ENCODE results near the gene RCAN2.

RCAN2 gene

DNA sequence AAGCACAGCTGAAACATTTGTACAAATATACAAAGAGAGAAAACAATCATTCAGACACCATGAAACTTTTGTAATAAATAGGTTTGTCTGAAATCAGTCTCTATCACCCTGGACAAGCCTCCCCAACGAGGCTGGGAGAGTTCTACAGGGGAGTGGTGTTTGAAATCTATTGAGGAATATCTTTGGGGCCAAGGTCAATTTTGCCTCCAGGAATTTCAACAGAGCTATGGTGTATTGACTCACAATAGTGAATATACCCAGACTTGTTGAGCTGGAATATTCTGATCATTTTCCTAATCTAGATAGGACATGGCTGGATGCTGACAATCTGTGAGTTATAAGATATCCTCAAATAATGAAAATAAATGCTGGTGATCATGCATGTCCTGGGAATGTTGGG lies 269.0 kb downstream of the RCAN2 start:
- no peak overlapping the region for H3K9ac ChIP-seq (ENCODE audit: low read length)

DNA sequence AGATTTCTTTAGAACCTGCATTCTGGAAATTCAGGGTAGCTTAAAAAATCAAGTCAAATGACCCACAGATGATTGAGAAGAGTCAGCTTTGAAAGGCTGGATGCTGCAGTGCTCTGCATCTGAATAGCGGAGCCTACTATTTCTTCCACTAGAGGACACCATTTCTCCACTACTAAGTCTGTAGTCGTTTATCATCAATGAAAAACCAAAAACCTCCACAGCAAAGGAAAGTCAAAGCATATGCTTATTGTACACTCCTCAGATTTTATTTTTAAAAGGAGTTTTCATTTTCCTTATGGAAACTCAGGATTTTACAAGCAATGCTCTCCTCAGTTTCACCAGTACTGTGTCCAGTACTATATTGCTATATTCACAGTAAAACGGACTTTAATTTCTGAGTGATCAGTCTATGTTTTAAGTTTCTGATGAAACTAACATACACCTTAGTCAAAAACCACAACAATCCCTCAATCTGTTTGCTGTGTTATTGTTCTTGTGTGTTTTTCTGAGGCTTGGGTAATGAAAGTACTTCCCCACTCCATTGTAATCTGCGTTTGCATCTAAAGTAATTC lies 269.9 kb downstream of the RCAN2 start:
- no peak overlapping the region for H3K4me3 ChIP-seq (ENCODE audit: low read depth, low read length)
- H3K9me3 ChIP-seq (ENCODE audit: control insufficient read depth, insufficient read depth, low read depth, low read length): no peaks in the 10 kb centered on the region
- no peak overlapping the region for H3K27ac ChIP-seq (ENCODE audit: low read depth, low read length)
- no peak overlapping the region for H3K9ac ChIP-seq (ENCODE audit: low read length)
- H3K36me3 ChIP-seq (ENCODE audit: control insufficient read depth, insufficient read depth, low read length): no peaks in the 10 kb centered on the region
- peaks cover 3% of the 10 kb centered on the region for H3K27me3 ChIP-seq (ENCODE audit: control insufficient read depth, insufficient read depth, low read length)
- no peaks in the 10 kb centered on the region for H3K4me1 ChIP-seq (ENCODE audit: control insufficient read depth, insufficient read depth, low read length)

More for the DNA sequence above, 269.0 kb downstream of the RCAN2 start:
- no peaks in the 10 kb centered on the region for H3K4me1 ChIP-seq (ENCODE audit: control insufficient read depth, insufficient read depth, low read length)
- no peaks in the 10 kb centered on the region for H3K9me3 ChIP-seq (ENCODE audit: control insufficient read depth, insufficient read depth, low read depth, low read length)
- no peaks in the 10 kb centered on the region for H3K36me3 ChIP-seq (ENCODE audit: control insufficient read depth, insufficient read depth, low read length)
- no peaks in the 10 kb centered on the region for H3K27me3 ChIP-seq (ENCODE audit: control insufficient read depth, insufficient read depth, low read length)
- H3K4me3 ChIP-seq (ENCODE audit: low read depth, low read length): no peak overlapping the region
- no peak overlapping the region for H3K27ac ChIP-seq (ENCODE audit: low read depth, low read length)

DNA sequence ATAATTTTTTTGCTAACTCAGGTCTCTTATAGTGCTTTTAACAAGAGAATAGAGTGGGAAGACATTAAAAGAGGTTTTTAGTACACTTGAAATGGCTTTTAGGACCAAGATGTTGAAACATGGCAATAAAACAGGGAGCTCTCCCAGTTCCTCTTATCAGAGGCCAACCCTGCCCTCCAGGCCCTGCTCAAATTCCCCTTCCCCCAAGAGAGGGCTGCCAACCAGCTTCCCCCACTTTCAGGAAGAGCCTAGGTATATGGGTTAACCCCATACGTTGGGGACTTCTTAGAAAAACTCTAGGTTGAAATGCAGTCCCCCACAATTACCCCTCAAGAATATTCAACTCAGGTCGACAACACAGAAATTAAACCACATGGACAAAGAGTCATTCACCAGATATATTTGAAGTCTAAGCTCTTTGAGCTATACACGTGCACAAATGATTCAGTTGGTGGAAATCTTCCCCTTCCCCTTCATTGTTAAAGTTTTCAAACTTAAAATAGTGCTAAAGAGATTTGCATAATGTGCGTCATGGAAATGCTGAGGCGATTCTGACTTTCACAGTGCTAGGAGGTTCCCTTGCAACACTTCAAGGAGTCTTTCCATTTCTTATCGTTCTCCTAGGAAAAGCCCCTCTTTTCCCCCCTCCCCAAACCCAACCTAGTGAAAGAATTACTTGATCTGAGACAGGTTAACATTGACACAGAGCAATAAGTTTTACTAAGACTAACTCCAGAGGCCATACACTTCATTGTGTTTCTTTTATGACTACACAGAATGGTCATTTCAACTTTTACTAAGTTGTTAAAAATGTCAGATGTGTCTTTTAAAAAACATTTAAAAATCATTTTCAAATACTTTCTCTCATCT lies 270.7 kb downstream of the RCAN2 start:
- Histone ChIP-seq H3K27me3 (ENCODE audit: control insufficient read depth, insufficient read depth, low read length) (peaks cover 6% of the 10 kb centered on the region), H3K9me3 (ENCODE audit: control insufficient read depth, insufficient read depth, low read depth, low read length) (no peaks in the 10 kb centered on the region), H3K4me3 (ENCODE audit: low read depth, low read length) (no peak overlapping the region), H3K4me1 (ENCODE audit: control insufficient read depth, insufficient read depth, low read length) (no peaks in the 10 kb centered on the region), H3K9ac (ENCODE audit: low read length) (no peak overlapping the region), H3K27ac (ENCODE audit: low read depth, low read length) (no peak overlapping the region), H3K36me3 (ENCODE audit: control insufficient read depth, insufficient read depth, low read length) (no peaks in the 10 kb centered on the region)

DNA sequence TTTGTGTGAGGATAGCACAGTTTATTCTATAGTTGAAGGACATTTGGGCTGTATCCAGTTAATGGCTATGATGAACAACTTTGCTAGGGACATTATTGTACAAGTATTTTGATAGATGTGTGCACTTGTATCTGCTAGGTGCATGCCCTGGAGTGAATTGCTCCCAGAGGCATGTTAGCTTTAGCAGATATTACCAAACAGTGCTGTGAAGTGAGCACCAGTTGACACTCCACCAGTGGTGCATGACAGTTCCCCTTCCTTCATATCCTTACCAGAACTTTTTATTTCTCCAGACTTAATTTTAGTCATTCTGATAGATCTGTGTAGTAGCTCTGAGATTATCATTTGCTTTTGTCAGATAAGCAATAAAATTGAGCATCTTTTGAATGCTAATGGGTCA lies 271.6 kb downstream of the RCAN2 start:
- no peaks in the 10 kb centered on the region for H3K36me3 ChIP-seq (ENCODE audit: control insufficient read depth, insufficient read depth, low read length)
- no peak overlapping the region for H3K9ac ChIP-seq (ENCODE audit: low read length)
- no peak overlapping the region for H3K27ac ChIP-seq (ENCODE audit: low read depth, low read length)
- H3K27me3 ChIP-seq (ENCODE audit: control insufficient read depth, insufficient read depth, low read length): peaks cover 13% of the 10 kb centered on the region
- H3K4me1 ChIP-seq (ENCODE audit: control insufficient read depth, insufficient read depth, low read length): no peaks in the 10 kb centered on the region
- no peak overlapping the region for H3K4me3 ChIP-seq (ENCODE audit: low read depth, low read length)
- H3K9me3 ChIP-seq (ENCODE audit: control insufficient read depth, insufficient read depth, low read depth, low read length): no peaks in the 10 kb centered on the region

DNA sequence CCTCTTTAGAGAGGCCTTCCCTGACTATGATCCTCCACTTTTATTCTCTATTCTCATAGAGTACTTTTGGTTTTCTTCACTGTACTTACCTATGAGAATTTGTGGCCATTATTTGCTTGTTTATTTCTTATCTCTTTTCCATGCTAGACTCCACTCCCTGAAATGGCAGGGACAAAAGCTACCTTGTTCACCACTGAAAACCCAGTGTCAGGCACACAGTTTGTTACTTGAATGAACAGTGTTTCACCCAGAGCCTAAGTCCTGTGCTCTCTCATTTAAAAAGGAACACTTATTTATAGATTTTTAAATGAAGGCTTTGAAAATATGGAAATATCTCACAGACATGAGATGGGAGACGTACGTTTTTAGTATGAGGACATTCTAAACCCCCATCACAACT lies 272.8 kb downstream of the RCAN2 start:
- no peak overlapping the region for H3K4me3 ChIP-seq (ENCODE audit: low read depth, low read length)

DNA sequence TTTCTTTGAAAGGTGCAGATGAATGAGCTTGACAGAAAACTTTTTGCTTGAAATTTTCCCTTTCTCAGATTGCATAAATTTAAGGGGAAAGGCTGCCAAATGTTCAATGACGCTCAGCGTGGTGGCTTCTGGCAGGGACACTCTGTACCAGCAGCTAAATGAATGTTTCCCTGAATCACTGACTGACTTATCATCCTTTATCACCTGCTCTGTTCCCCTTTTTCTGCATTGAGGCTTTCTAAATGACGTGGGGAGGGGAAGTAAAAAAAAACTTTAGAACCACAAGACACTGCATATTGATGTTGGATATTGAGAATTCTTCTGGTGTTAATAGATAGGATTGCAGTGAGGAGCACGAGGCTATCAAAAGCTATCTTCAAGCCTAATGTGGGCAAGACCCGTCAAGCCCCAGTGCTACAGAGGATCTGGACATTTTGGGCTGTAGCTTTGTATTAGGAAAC lies 273.5 kb downstream of the RCAN2 start:
- no peak overlapping the region for H3K27ac ChIP-seq (ENCODE audit: low read depth, low read length)
- peaks cover 15% of the 10 kb centered on the region for H3K27me3 ChIP-seq (ENCODE audit: control insufficient read depth, insufficient read depth, low read length)
- H3K4me1 ChIP-seq (ENCODE audit: control insufficient read depth, insufficient read depth, low read length): no peaks in the 10 kb centered on the region
- H3K4me3 ChIP-seq (ENCODE audit: low read depth, low read length): no peak overlapping the region
- H3K9ac ChIP-seq (ENCODE audit: low read length): no peak overlapping the region
- no peaks in the 10 kb centered on the region for H3K9me3 ChIP-seq (ENCODE audit: control insufficient read depth, insufficient read depth, low read depth, low read length)
- no peaks in the 10 kb centered on the region for H3K36me3 ChIP-seq (ENCODE audit: control insufficient read depth, insufficient read depth, low read length)

More for the DNA sequence above, 272.8 kb downstream of the RCAN2 start:
- no peaks in the 10 kb centered on the region for H3K9me3 ChIP-seq (ENCODE audit: control insufficient read depth, insufficient read depth, low read depth, low read length)
- no peaks in the 10 kb centered on the region for H3K36me3 ChIP-seq (ENCODE audit: control insufficient read depth, insufficient read depth, low read length)
- H3K27me3 ChIP-seq (ENCODE audit: control insufficient read depth, insufficient read depth, low read length): peaks cover 15% of the 10 kb centered on the region
- H3K4me1 ChIP-seq (ENCODE audit: control insufficient read depth, insufficient read depth, low read length): no peaks in the 10 kb centered on the region
- H3K9ac ChIP-seq (ENCODE audit: low read length): no peak overlapping the region
- H3K27ac ChIP-seq (ENCODE audit: low read depth, low read length): no peak overlapping the region

DNA sequence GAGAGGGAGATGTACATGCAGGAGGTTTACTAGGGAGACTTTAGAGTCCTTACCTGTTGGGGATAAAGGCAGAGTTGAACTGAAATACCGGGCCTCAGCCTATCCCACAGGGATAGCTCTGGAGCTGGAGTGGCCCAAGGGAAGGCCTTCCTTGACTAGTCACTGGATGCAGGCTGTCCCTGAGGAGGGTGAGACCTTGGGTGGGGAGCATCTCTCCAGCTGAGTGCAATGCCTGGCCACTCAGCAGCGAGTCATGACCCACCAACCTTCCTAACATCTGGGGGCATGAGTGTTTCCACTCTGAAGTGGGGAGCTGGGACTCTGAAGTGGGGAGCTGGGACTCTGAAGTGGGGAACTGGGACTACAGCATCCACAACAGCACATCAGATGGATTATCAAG lies 274.4 kb downstream of the RCAN2 start:
- Histone ChIP-seq H3K4me1 (ENCODE audit: control insufficient read depth, insufficient read depth, low read length) (no peaks in the 10 kb centered on the region), H3K27me3 (ENCODE audit: control insufficient read depth, insufficient read depth, low read length) (peaks cover 15% of the 10 kb centered on the region), H3K4me3 (ENCODE audit: low read depth, low read length) (no peak overlapping the region), H3K9me3 (ENCODE audit: control insufficient read depth, insufficient read depth, low read depth, low read length) (no peaks in the 10 kb centered on the region), H3K36me3 (ENCODE audit: control insufficient read depth, insufficient read depth, low read length) (no peaks in the 10 kb centered on the region), H3K9ac (ENCODE audit: low read length) (no peak overlapping the region), H3K27ac (ENCODE audit: low read depth, low read length) (no peak overlapping the region)

DNA sequence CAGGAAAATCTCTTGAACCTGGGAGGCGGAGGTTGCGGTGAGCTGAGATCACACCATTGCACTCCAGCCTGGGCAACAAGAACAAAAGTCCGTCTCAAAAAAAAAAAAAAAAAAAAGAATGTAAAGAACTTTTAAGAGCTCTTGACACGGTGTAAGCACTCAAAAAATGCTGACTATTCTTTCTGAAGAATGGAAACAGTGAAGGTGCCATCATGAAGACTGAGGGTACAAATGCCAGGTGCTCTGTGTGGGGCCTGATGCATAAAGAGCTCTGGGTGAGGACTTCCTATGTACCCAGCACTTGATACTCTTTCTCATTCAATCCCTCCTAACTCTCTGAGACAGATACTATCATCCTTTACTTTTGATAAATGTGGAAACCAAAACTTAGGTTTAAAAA lies 275.5 kb downstream of the RCAN2 start:
- H3K27ac ChIP-seq (ENCODE audit: low read depth, low read length): no peak overlapping the region
- H3K9me3 ChIP-seq (ENCODE audit: control insufficient read depth, insufficient read depth, low read depth, low read length): no peaks in the 10 kb centered on the region
- H3K27me3 ChIP-seq (ENCODE audit: control insufficient read depth, insufficient read depth, low read length): peaks cover 15% of the 10 kb centered on the region
- no peak overlapping the region for H3K9ac ChIP-seq (ENCODE audit: low read length)
- no peaks in the 10 kb centered on the region for H3K4me1 ChIP-seq (ENCODE audit: control insufficient read depth, insufficient read depth, low read length)
- no peaks in the 10 kb centered on the region for H3K36me3 ChIP-seq (ENCODE audit: control insufficient read depth, insufficient read depth, low read length)
- H3K4me3 ChIP-seq (ENCODE audit: low read depth, low read length): no peak overlapping the region

DNA sequence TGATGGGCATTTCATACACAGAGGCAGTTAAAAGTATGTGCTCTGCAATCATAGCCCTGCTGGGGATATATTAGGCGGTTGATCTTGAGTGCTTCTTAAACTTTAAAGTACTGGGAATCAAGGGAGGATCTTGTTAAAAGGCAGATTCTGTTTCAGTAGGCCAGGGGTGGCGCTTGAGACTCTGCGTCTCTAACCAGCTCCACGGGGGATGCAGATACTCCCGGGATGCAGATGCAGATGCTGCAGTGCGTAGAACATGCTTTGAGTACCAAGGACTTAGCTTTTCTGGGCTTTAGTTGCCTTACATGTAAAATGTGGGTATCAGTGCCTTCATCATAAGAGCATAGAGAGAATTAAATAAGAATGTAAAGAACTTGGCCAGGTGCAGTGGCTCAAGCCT lies 276.0 kb downstream of the RCAN2 start:
- Histone ChIP-seq H3K9ac (ENCODE audit: low read length) (no peak overlapping the region), H3K4me3 (ENCODE audit: low read depth, low read length) (no peak overlapping the region), H3K36me3 (ENCODE audit: control insufficient read depth, insufficient read depth, low read length) (no peaks in the 10 kb centered on the region), H3K4me1 (ENCODE audit: control insufficient read depth, insufficient read depth, low read length) (no peaks in the 10 kb centered on the region), H3K27me3 (ENCODE audit: control insufficient read depth, insufficient read depth, low read length) (peaks cover 15% of the 10 kb centered on the region), H3K27ac (ENCODE audit: low read depth, low read length) (no peak overlapping the region), H3K9me3 (ENCODE audit: control insufficient read depth, insufficient read depth, low read depth, low read length) (no peaks in the 10 kb centered on the region; the same call in 1 of the 2 replicates)

DNA sequence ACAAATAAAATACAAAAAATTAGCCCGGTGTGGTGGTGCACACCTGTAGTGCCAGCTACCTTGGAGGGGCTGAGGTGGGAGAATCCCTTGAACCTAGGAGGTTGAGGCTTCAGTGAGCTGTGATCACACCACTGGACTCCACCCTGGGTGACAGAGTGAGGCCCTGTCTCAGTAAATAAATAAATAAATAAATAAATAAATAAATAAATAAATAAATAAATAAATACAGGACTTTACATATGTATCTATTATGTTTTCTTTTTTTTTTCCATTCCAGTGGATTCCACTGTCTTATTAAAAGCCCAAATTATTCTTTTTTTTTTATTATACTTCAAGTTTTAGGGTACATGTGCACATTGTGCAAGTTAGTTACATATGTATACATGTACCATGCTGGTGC lies 279.3 kb downstream of the RCAN2 start:
- Histone ChIP-seq H3K27me3 (ENCODE audit: control insufficient read depth, insufficient read depth, low read length) (peaks cover 15% of the 10 kb centered on the region), H3K4me1 (ENCODE audit: control insufficient read depth, insufficient read depth, low read length) (no peaks in the 10 kb centered on the region), H3K9ac (ENCODE audit: low read length) (no peak overlapping the region), H3K4me3 (ENCODE audit: low read depth, low read length) (no peak overlapping the region), H3K36me3 (ENCODE audit: control insufficient read depth, insufficient read depth, low read length) (no peaks in the 10 kb centered on the region), H3K27ac (ENCODE audit: low read depth, low read length) (no peak overlapping the region), H3K9me3 (ENCODE audit: control insufficient read depth, insufficient read depth, low read depth, low read length) (no peaks in the 10 kb centered on the region; the same call in 1 of the 2 replicates)

DNA sequence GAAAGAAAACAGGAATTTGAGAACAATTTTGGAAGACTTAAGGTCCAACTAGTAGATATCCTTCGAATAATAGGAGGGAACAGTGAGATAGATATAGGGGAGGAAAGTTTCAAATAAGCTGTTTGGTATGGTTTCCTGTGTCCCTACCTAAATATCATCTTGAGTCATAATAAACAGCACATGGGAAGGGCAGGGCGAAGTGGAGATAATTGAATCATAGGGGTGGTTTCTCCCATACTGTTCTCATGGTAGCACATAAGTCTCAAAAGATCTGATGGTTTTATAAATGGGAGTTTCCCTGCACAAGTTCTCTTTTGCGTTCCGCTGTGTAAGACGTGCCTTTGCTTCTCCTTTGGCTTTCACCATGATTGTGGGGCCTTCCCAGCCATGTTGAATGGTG lies 281.0 kb downstream of the RCAN2 start:
- H3K27me3 ChIP-seq (ENCODE audit: control insufficient read depth, insufficient read depth, low read length): peaks cover 8% of the 10 kb centered on the region; the same call in 1 of the 2 replicates
- no peaks in the 10 kb centered on the region for H3K4me1 ChIP-seq (ENCODE audit: control insufficient read depth, insufficient read depth, low read length)
- H3K4me3 ChIP-seq (ENCODE audit: low read depth, low read length): no peak overlapping the region
- no peak overlapping the region for H3K9ac ChIP-seq (ENCODE audit: low read length)
- H3K27ac ChIP-seq (ENCODE audit: low read depth, low read length): no peak overlapping the region
- H3K36me3 ChIP-seq (ENCODE audit: control insufficient read depth, insufficient read depth, low read length): no peaks in the 10 kb centered on the region
- no peaks in the 10 kb centered on the region; the same call in 1 of the 2 replicates for H3K9me3 ChIP-seq (ENCODE audit: control insufficient read depth, insufficient read depth, low read depth, low read length)
